Measurements from ENCODE around the gene COL26A1. TPM values are rescaled to one million over a fixed set of nuclear protein-coding genes. Genes with fewer than 3 reads are reported as not detected.
A peak's percentile ranks its signal among the peaks of the same experiment; 100 is the strongest.

COL26A1 gene
- total and polyA plus RNA-seq, 2 experiments from 2014 or later, result 11.6 to 19.1 TPM

DNA sequence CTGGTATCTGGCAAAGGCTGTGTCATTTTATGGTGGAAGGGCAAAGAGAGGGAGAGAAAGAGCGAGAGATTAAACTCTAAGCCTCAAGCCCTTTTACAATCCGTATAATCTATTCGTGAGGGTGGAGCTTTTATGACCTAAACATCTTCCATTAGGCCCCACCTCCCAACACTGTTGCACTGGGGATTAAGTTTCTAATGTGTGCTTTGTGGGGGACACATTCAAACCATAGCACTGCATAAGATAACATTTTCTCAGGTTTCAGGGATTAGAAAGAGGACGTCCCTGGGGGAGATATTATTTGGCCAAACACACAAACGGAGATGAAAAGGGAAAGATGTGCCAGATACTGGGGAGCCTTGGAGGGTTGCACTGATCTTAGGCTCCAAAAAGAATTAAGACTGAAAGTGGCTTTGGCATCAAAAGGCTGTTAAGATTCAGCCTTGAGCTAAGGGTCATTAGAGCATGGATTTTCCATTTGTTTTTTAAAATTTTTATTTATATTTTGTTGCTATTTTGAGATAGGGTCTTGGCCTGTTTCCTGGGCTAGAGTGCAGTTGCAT lies 19.0 kb downstream of the COL26A1 start:
- DNase-seq (ENCODE audit: low spot score), result no peak
- H3K27ac ChIP-seq, result no peak overlapping the region
- H3K36me3 ChIP-seq (replicated peaks; ENCODE audit: insufficient read depth, low read depth), result no peaks in the 10 kb centered on the region
- no peaks in the 10 kb centered on the region for H4K20me1 ChIP-seq (ENCODE audit: insufficient read depth, poor library complexity, severe bottlenecking)
- no peaks in the 10 kb centered on the region for H3K27me3 ChIP-seq
- H2AFZ ChIP-seq, result no peak overlapping the region
- no peaks in the 10 kb centered on the region for H3K9me3 ChIP-seq (ENCODE audit: low read depth)
- 67% methylated on average over 5 of the region's 5 CpGs for WGBS (ENCODE audit: low lambda C conversion rate, missing lambda C conversion rate)
- no peaks in the 10 kb centered on the region for H3K9me2 ChIP-seq (replicated peaks; ENCODE audit: insufficient read depth)
- TF ChIP-seq EZH2phosphoT487 (IDR thresholded peaks at IDR 0.05; ENCODE audit: low read depth, severe bottlenecking, unreplicated experiment) (no peak), EZH2 (IDR thresholded peaks at IDR 0.05; ENCODE audit: borderline replicate concordance) (no peak)
- TF ChIP-seq, protein P1, sequence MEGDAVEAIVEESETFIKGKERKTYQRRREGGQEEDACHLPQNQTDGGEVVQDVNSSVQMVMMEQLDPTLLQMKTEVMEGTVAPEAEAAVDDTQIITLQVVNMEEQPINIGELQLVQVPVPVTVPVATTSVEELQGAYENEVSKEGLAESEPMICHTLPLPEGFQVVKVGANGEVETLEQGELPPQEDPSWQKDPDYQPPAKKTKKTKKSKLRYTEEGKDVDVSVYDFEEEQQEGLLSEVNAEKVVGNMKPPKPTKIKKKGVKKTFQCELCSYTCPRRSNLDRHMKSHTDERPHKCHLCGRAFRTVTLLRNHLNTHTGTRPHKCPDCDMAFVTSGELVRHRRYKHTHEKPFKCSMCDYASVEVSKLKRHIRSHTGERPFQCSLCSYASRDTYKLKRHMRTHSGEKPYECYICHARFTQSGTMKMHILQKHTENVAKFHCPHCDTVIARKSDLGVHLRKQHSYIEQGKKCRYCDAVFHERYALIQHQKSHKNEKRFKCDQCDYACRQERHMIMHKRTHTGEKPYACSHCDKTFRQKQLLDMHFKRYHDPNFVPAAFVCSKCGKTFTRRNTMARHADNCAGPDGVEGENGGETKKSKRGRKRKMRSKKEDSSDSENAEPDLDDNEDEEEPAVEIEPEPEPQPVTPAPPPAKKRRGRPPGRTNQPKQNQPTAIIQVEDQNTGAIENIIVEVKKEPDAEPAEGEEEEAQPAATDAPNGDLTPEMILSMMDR (IDR thresholded peaks at IDR 0.05; ENCODE audit: poor library complexity), result no peak
- no peak overlapping the region for H3K4me2 ChIP-seq
- H3K79me2 ChIP-seq, result no peaks in the 10 kb centered on the region
- peaks cover 5% of the 10 kb centered on the region for H3K4me1 ChIP-seq (ENCODE audit: insufficient read depth)
- H3K4me3 ChIP-seq, result no peak overlapping the region

DNA sequence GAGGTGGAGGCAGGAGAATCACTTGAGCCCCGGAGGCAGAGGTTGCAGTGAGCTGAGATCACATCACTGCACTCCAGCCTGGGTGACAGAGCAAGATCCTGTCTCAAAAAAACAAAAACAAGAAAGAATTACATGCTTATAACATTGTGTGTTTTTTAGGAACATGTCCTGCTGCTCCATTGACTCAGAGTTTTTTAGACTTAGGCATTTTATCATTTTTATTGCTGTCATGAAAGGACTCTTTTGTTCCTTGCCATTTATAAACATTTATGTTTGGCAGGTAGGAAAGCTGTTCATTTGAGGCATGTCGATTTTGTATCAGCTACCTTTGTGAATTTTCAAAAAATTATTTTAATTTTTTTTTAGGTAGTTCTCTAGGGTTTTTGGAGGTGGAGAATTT lies 20.3 kb downstream of the COL26A1 start:
- no peaks in the 10 kb centered on the region for H4K20me1 ChIP-seq (ENCODE audit: insufficient read depth, poor library complexity, severe bottlenecking)

DNA sequence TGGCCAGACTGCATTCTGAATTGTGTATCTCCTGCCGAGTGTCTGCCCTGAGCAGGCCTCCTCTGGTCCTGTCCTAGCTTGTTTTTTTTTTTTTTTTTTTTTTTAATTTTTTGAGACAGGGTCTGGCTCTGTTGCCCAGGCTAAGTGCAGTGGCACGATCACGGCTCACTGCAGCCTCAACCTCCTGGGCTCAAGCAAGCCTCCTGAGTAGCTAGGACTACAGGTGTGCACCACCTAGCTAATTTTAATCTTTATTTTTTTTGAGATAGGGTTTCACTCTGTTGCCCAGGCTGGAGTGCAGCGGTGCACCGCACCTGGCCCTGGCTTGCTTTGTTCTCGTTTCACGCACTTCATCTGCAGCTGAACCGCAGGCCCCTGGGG lies 23.5 kb downstream of the COL26A1 start:
- Histone ChIP-seq H3K79me2 (no peaks in the 10 kb centered on the region), H3K4me1 (ENCODE audit: insufficient read depth) (no peaks in the 10 kb centered on the region), H2AFZ (no peak overlapping the region), H3K27ac (peak overlapping the region; percentile 36), H3K27me3 (no peaks in the 10 kb centered on the region), H3K9me2 (replicated peaks; ENCODE audit: insufficient read depth) (no peaks in the 10 kb centered on the region), H3K4me3 (no peak overlapping the region), H3K4me2 (peak overlapping the region; percentile 40), H4K20me1 (ENCODE audit: insufficient read depth, poor library complexity, severe bottlenecking) (no peaks in the 10 kb centered on the region), H3K36me3 (replicated peaks; ENCODE audit: insufficient read depth, low read depth) (no peaks in the 10 kb centered on the region), H3K9me3 (ENCODE audit: low read depth) (no peaks in the 10 kb centered on the region)
- 85% methylated on average over 8 of the region's 8 CpGs for WGBS (ENCODE audit: low lambda C conversion rate, missing lambda C conversion rate)
- TF ChIP-seq, protein P1 (IDR thresholded peaks at IDR 0.05; ENCODE audit: poor library complexity), result no peak
- no peak for TF ChIP-seq EZH2phosphoT487 (IDR thresholded peaks at IDR 0.05; ENCODE audit: low read depth, severe bottlenecking, unreplicated experiment)
- TF ChIP-seq EZH2 (IDR thresholded peaks at IDR 0.05; ENCODE audit: borderline replicate concordance), result no peak
- DNase-seq (ENCODE audit: low spot score), result no peak

More for the DNA sequence above, 20.3 kb downstream of the COL26A1 start:
- Histone ChIP-seq H3K4me1 (ENCODE audit: insufficient read depth) (peaks cover 5% of the 10 kb centered on the region), H3K27ac (no peak overlapping the region), H3K79me2 (no peaks in the 10 kb centered on the region), H2AFZ (no peak overlapping the region), H3K4me3 (no peak overlapping the region), H3K9me2 (replicated peaks; ENCODE audit: insufficient read depth) (no peaks in the 10 kb centered on the region), H3K9me3 (ENCODE audit: low read depth) (no peaks in the 10 kb centered on the region), H3K4me2 (no peak overlapping the region), H3K27me3 (no peaks in the 10 kb centered on the region), H3K36me3 (replicated peaks; ENCODE audit: insufficient read depth, low read depth) (no peaks in the 10 kb centered on the region)
- no peak for DNase-seq (ENCODE audit: low spot score)
- WGBS (ENCODE audit: low lambda C conversion rate, missing lambda C conversion rate), result 75% methylated on average over 2 of the region's 2 CpGs
- TF ChIP-seq EZH2 (IDR thresholded peaks at IDR 0.05; ENCODE audit: borderline replicate concordance) (no peak), EZH2phosphoT487 (IDR thresholded peaks at IDR 0.05; ENCODE audit: low read depth, severe bottlenecking, unreplicated experiment) (no peak)
- TF ChIP-seq, protein P1 (IDR thresholded peaks at IDR 0.05; ENCODE audit: poor library complexity), result no peak
